Nephron progenitor cell (in vitro differentiated cells): ENCODE measurements around the gene ARHGAP24.
A peak's percentile ranks its signal among the peaks of the same experiment; 100 is the strongest.
"Not testable (repeated sequence)": the region's sequence is repeated elsewhere in the genome, so short reads cannot be mapped to it uniquely, and the experiment has no call there.

Source experiments
- DNase-seq: peaks from one replicate; pipeline ENCODE4 v3.0.0; 2021
- H3K27ac Mint-ChIP-seq: 2 replicates; pipeline ENCODE4 v1.8.0; 2021; ENCODE audit warnings: mild to moderate bottlenecking, moderate library complexity, mixed read lengths
- H3K27me3 Mint-ChIP-seq: 2 replicates; pipeline ENCODE4 v1.8.0; 2021; ENCODE audit warnings: mild to moderate bottlenecking, low read depth, mixed read lengths; ENCODE audit not compliant: poor library complexity
- H3K36me3 Mint-ChIP-seq: 2 replicates; pipeline ENCODE4 v1.8.0; 2021; ENCODE audit warnings: low read depth, mixed read lengths
- H3K4me1 Mint-ChIP-seq: 2 replicates; pipeline ENCODE4 v1.8.0; 2021; ENCODE audit warnings: mixed read lengths
- H3K4me3 Mint-ChIP-seq: 2 replicates; pipeline ENCODE4 v1.8.0; 2021; ENCODE audit warnings: mild to moderate bottlenecking, moderate library complexity, mixed read lengths
- H3K9me3 Mint-ChIP-seq: 2 replicates; pipeline ENCODE4 v1.8.0; 2021; ENCODE audit warnings: mild to moderate bottlenecking, moderate library complexity, mixed read lengths
- TF ChIP-seq, protein P1 (sequence below): fragments of 200-600 bp; sonication (generic); IDR thresholded peaks from 2 replicates; pipeline ENCODE4 v1.5.0; 2021; ENCODE audit warnings: antibody characterized with exemption

The ARHGAP24 gene

DNA sequence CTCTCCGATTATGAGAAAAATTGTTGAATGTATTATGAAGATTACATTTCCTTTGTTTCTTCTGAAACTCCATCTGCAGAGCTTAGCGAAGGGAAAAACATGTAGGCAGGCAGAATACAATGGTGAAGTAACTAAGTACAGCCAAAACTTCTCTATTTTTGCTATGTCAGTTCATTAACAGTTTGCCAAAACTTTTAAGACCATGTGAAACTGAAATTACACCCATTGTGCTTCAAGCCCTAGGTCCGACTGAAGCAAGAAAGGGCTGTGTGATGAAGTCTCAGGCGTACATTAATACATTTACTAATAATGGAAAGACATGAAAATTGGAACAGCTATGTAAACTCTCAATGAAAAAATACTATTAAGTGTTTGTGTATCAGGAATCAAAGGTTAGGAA is 486.9 kb downstream of the ARHGAP24 start:
- Mint-ChIP-seq H3K36me3 (peaks cover 41% of the 10 kb centered on the region), H3K9me3 (peaks cover 19% of the 10 kb centered on the region), H3K27ac (no peak overlapping the region), H3K4me3 (no peak overlapping the region), H3K4me1 (peaks cover 23% of the 10 kb centered on the region), H3K27me3 (no peaks in the 10 kb centered on the region)
- no peak for DNase-seq
- TF ChIP-seq, protein P1, sequence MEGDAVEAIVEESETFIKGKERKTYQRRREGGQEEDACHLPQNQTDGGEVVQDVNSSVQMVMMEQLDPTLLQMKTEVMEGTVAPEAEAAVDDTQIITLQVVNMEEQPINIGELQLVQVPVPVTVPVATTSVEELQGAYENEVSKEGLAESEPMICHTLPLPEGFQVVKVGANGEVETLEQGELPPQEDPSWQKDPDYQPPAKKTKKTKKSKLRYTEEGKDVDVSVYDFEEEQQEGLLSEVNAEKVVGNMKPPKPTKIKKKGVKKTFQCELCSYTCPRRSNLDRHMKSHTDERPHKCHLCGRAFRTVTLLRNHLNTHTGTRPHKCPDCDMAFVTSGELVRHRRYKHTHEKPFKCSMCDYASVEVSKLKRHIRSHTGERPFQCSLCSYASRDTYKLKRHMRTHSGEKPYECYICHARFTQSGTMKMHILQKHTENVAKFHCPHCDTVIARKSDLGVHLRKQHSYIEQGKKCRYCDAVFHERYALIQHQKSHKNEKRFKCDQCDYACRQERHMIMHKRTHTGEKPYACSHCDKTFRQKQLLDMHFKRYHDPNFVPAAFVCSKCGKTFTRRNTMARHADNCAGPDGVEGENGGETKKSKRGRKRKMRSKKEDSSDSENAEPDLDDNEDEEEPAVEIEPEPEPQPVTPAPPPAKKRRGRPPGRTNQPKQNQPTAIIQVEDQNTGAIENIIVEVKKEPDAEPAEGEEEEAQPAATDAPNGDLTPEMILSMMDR: no peak

DNA sequence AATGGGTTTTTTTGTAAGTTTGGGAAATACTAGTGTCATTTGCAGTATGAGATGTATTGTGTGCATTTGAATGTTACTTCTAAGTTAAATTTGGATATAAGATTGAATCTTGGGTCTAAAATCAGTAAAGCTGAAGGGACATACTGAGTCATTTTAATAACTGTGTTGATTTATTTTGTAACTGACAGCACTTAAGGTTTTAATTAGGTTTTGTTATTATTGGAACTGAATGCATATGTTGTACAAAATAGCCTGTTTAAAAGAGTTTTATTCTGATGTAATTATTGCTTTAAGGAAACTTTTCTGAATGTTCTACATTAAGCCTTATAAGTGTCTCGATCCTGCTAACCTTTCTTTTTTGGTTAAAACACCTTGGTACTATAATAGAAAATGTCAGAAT is 488.3 kb downstream of the ARHGAP24 start:
- Mint-ChIP-seq H3K27me3 (no peaks in the 10 kb centered on the region), H3K9me3 (peaks cover 19% of the 10 kb centered on the region), H3K4me1 (peaks cover 30% of the 10 kb centered on the region), H3K27ac (no peak overlapping the region), H3K4me3 (no peak overlapping the region), H3K36me3 (peaks cover 41% of the 10 kb centered on the region)
- no peak for DNase-seq
- TF ChIP-seq, protein P1: no peak

DNA sequence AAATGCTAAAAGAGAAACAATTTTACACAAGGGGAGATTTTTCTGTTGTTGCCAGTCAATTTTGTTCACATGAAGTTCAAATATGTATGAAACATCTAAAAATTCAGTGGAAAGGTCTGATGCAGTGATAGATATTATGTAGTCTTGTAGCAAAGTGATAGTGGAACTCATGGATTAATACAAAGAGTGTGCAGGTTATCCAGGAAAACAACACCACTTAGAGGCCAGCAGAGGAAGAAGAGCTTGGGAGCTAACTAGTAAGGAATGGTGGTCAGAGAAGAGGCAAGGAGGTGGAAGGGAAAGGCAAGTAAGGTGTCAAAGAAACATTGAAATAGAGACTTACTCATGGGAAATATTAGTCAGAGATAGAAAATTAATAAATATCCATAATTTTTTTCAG is 489.3 kb downstream of the ARHGAP24 start:
- Mint-ChIP-seq H3K27ac (peak overlapping the region; percentile 41), H3K36me3 (peaks cover 32% of the 10 kb centered on the region), H3K9me3 (peaks cover 19% of the 10 kb centered on the region), H3K4me3 (no peak overlapping the region), H3K4me1 (peaks cover 33% of the 10 kb centered on the region), H3K27me3 (no peaks in the 10 kb centered on the region)
- no peak for DNase-seq
- TF ChIP-seq, protein P1: no peak

DNA sequence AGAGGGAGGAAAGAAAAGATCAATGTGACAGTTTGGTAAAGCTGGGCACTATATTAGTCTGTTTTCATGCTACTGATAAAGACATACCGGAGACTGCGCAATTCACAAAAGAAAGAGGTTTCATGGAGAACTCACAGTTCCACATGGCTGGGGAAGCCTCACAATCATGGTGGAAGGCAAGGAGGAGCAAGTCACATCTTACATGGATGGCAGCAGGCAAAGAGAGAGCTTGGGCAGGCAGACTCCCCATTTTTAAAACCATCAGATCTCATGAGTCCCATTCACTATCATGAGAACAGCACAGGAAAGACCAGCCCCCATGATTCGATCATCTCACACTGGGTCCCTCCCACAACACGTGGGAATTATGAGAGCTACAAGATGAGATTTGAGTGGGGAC is 490.1 kb downstream of the ARHGAP24 start:
- Mint-ChIP-seq H3K4me1 (peaks cover 38% of the 10 kb centered on the region), H3K36me3 (peaks cover 31% of the 10 kb centered on the region), H3K9me3 (peaks cover 19% of the 10 kb centered on the region)
- H3K27ac Mint-ChIP-seq, H3K4me3 Mint-ChIP-seq, DNase-seq, H3K27me3 Mint-ChIP-seq: not testable (repeated sequence)

DNA sequence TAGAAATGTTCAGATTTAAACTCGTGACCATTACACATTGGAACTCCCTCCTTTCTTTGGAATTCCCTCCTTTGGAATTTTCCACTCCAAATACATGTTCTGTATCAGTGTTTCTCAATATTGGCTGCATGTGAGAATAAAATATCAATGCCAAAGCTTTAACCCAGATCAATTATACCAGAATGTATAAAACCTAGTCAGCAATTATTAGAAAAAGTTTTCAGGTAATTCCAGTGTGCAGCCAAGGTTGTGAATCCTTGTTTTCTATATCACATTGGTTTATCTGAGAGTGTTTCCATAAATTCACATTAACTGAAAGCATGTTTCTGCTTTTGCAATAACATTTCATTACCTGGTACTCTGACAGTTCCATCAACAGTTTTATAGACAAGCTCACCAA is 490.6 kb downstream of the ARHGAP24 start:
- peaks cover 31% of the 10 kb centered on the region for H3K36me3 Mint-ChIP-seq
- peaks cover 43% of the 10 kb centered on the region for H3K4me1 Mint-ChIP-seq
- TF ChIP-seq, protein P1: no peak
- H3K27me3 Mint-ChIP-seq: no peaks in the 10 kb centered on the region
- H3K27ac Mint-ChIP-seq: no peak overlapping the region
- no peak overlapping the region for H3K4me3 Mint-ChIP-seq
- peaks cover 19% of the 10 kb centered on the region for H3K9me3 Mint-ChIP-seq
- DNase-seq: no peak

DNA sequence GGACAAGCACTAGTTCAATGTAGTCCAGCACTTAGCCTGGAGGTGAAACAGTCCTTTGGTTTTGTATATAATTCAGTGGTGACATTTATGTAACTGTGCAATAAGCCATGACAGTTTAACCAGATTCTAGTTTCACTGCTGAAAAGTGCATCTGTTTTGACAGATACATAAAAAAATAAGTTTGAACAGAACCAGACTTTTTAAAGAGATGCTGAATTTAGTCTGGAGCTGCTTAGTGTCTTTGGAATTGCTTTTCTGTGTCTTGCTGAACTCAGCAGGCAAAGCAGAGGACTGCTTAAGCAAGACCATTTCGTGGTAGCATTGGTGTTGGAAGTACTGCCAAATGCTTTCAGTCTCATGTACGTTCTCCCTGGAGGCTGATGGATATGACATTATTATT is 491.4 kb downstream of the ARHGAP24 start:
- peak overlapping the region; percentile 86 for H3K27ac Mint-ChIP-seq
- peaks cover 48% of the 10 kb centered on the region for H3K4me1 Mint-ChIP-seq
- no peak for DNase-seq
- no peak overlapping the region for H3K4me3 Mint-ChIP-seq
- TF ChIP-seq, protein P1: no peak
- H3K36me3 Mint-ChIP-seq: peaks cover 31% of the 10 kb centered on the region
- no peaks in the 10 kb centered on the region for H3K27me3 Mint-ChIP-seq
- peaks cover 19% of the 10 kb centered on the region for H3K9me3 Mint-ChIP-seq
